Left lung (tissue), 10 donors: ENCODE data around the gene EDIL3. TPM values are rescaled to one million over a fixed set of nuclear protein-coding genes. Genes with fewer than 3 reads are reported as not detected.

Source experiments
- ATAC-seq: fragments of 200-7000 bp; cut with Tn5 transposase; one replicate; pipeline ENCODE4 v1.9.1; 2020; ENCODE audit warnings: moderate library complexity
- DNase-seq, 4 donors: peaks; one replicate each; pipeline ENCODE4 v3.0.0-alpha.2; 2013 to 2020
- H3K27ac ChIP-seq, 2 donors: fragments of 200-600 bp; sonication (generic) in 1 of 2; one replicate each; pipeline versions ENCODE4 v1.5.0 to v1.8.0; 2020 to 2021
- H3K27me3 ChIP-seq, 2 donors: fragments of 200-600 bp; sonication (generic) in 1 of 2; one replicate each; pipeline versions ENCODE4 v1.5.0 to v1.8.0; 2020 to 2021
- H3K36me3 ChIP-seq, 2 donors: fragments of 200-600 bp; sonication (generic) in 1 of 2; one replicate each; pipeline versions ENCODE4 v1.5.0 to v1.8.0; 2020 to 2021
- H3K4me1 ChIP-seq, 2 donors: fragments of 200-600 bp; one replicate each; pipeline ENCODE4 v1.8.0; 2021
- H3K4me3 ChIP-seq, 2 donors: fragments of 200-600 bp; sonication (generic) in 1 of 2; one replicate each; pipeline versions ENCODE4 v1.5.0 to v1.8.0; 2020 to 2021; ENCODE audit warnings: mild to moderate bottlenecking in 1 of 2
- H3K9me3 ChIP-seq, 2 donors: fragments of 200-600 bp; sonication (generic) in 1 of 2; one replicate each; pipeline versions ENCODE4 v1.5.0 to v1.8.0; 2020 to 2021
- CTCF ChIP-seq, 2 donors: fragments of 200-600 bp; sonication (generic) in 1 of 2; IDR thresholded peaks; one replicate each; pipeline versions ENCODE4 v1.5.0 to v1.8.0; 2021; ENCODE audit warnings: antibody characterized with exemption in 2 of 2
- intact Hi-C, 2 donors: fragments of 100-400 bp; cut with DNase I; formaldehyde crosslinking; loops; one replicate each; pipeline versions ENCODE4 v1.11.2 to v1.14.2; 2022
- polyA plus RNA-seq, 6 donors: library from polyadenylated mRNA; unstranded; fragments of 120-200 nt; gene quantifications; one replicate each; pipeline ENCODE4 v1.2.1, GENCODE V29; 2013; ENCODE audit not compliant: insufficient read length in 6 of 6
- total RNA-seq, 2 donors: library from RNA; stranded (reverse); fragmentation: NEBNext Ultra II Directional; extraction: Animal tissue kit (Norgen Biotek cat#: 25700); gene quantifications; one replicate each; pipeline ENCODE4 v1.2.1, GENCODE V29; 2021
- donor health status: DM: no; HTN: yes; CAD: no.
- donor health status: DM: no; HTN: no; CAD: no.

Gene EDIL3
- total and polyA plus RNA-seq, 8 donors: 20.6 to 59.9 (median 42.3) TPM

- Histone ChIP-seq H3K36me3 (no peaks in the 10 kb centered on the region), H3K4me1 (no peaks in the 10 kb centered on the region), H3K4me3 (no peak overlapping the region), H3K27me3 (no peaks in the 10 kb centered on the region), H3K27ac (no peak overlapping the region), H3K9me3 (no peaks in the 10 kb centered on the region)
- intact Hi-C loops: no loop called here
- no peak for ATAC-seq
- TF ChIP-seq CTCF (IDR thresholded peaks at IDR 0.05): no peak
- DNase-seq: no peak
Measured at GRCh38 chr5:84265739-84266550, 118.7 kb downstream of the EDIL3 start.

- DNase-seq (no peak), ATAC-seq (no peak)
- Histone ChIP-seq H3K9me3 (no peaks in the 10 kb centered on the region), H3K36me3 (no peaks in the 10 kb centered on the region), H3K4me3 (no peak overlapping the region), H3K27ac (no peak overlapping the region), H3K27me3 (no peaks in the 10 kb centered on the region), H3K4me1 (no peaks in the 10 kb centered on the region)
- intact Hi-C loops: no loop called here
- no peak for TF ChIP-seq CTCF (IDR thresholded peaks at IDR 0.05)
Measured at GRCh38 chr5:84265130-84265529, 119.5 kb downstream of the EDIL3 start.

GRCh38 chr5:84260939-84261338, 123.7 kb downstream of the EDIL3 start:
- TF ChIP-seq CTCF (IDR thresholded peaks at IDR 0.05): no peak
- ATAC-seq: no peak
- intact Hi-C loops: no loop called here

GRCh38 chr5:84260140-84260539, 124.5 kb downstream of the EDIL3 start:
- Histone ChIP-seq H3K27ac (no peak overlapping the region), H3K9me3 (no peaks in the 10 kb centered on the region), H3K4me3 (no peak overlapping the region), H3K4me1 (no peaks in the 10 kb centered on the region), H3K27me3 (no peaks in the 10 kb centered on the region), H3K36me3 (no peaks in the 10 kb centered on the region)
- TF ChIP-seq CTCF (IDR thresholded peaks at IDR 0.05): no peak
- no peak for DNase-seq
- no peak for ATAC-seq
- intact Hi-C loops: no loop called here

More at GRCh38 chr5:84260939-84261338, 123.7 kb downstream of the EDIL3 start:
- Histone ChIP-seq H3K9me3 (no peaks in the 10 kb centered on the region), H3K27me3 (no peaks in the 10 kb centered on the region), H3K27ac (no peak overlapping the region), H3K4me3 (no peak overlapping the region), H3K36me3 (no peaks in the 10 kb centered on the region), H3K4me1 (no peaks in the 10 kb centered on the region)
- no peak for DNase-seq

GRCh38 chr5:84259283-84260045, 125.2 kb downstream of the EDIL3 start:
- no peaks in the 10 kb centered on the region for H3K9me3 ChIP-seq
- no peak for TF ChIP-seq CTCF (IDR thresholded peaks at IDR 0.05)
- no peaks in the 10 kb centered on the region for H3K4me1 ChIP-seq
- no peak for DNase-seq
- intact Hi-C loops: no loop called here
- ATAC-seq: no peak
- H3K4me3 ChIP-seq: no peak overlapping the region
- no peak overlapping the region for H3K27ac ChIP-seq
- H3K27me3 ChIP-seq: no peaks in the 10 kb centered on the region
- H3K36me3 ChIP-seq: no peaks in the 10 kb centered on the region
